OCI-LY7 (cell line): ENCODE data around the gene BPGM.

Experiments used
- CTCF ChIP-seq: fragments of 200-600 bp; sonication (generic); conservative IDR thresholded peaks from 2 replicates; pipeline ENCODE4 v1.5.1; 2014; ENCODE audit warnings: mild to moderate bottlenecking, antibody characterized with exemption, low read length, moderate library complexity, mixed read lengths
- EZH2phosphoT487 ChIP-seq: fragments of 200-600 bp; sonication (generic); IDR thresholded peaks from 2 replicates; pipeline ENCODE4 v1.6.1; 2018; ENCODE audit warnings: low read depth, borderline replicate concordance, mild to moderate bottlenecking, mixed run types, antibody characterized with exemption, low read length, moderate library complexity, mixed read lengths

- TF ChIP-seq CTCF: no peak
- no peak for TF ChIP-seq EZH2phosphoT487
These were observed 50.7 kb downstream of the BPGM start for GRCh38 chr7:134697205-134697886.
